ENCODE results near the gene ZBTB12. TPM values are rescaled to one million over a fixed set of nuclear protein-coding genes. Genes with fewer than 3 reads are reported as not detected.

Gene ZBTB12
- total and polyA plus RNA-seq, 10 of the 15 experiments (the other 5 are each of a cell fraction or from before 2014, with no cell fraction given): 0.81 to 4.5 (median 1.7) TPM; not detected in 4

DNA sequence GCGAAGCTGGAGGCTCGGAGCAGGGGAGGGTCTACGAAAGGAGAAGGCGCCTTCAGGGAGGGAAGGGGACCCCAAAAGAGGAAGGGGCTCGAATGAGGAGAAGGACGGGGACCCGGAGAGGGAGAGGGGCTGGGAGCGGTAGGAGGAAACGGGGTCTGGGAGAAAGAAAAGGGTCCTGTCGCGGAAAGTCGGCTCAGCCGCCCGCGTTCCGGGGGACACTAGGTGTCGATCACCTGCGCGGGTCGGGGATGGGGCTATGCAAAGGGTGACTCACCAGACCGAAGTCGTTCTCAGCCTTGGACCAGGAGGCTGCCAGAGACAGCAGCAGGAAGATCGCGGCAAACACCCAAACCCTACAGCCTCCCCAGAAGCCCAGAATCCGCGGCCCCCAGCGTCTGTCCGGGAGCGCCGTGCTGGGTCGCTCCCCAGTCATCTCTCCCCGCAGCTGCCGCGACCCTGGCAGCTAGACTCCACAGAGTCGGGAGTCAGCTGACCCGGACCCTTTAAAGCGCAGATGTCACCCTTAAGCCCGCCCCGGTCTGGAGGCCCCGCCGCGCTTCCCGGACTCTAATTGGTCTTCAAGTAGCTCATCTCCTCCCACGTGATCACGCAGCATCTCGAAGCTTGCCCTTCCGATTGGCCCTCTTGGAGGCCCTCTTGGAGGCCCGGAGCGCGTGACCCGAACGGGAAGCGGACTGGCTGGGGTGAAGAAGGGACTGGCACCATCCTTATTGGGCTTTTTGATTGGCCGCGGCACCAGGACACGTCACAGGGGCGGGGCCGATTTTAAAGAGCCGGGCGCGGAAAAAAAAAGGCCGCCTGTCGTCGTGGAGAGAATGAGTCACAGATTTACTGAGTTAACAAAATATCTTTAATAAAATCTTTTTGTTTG, 39.3 kb downstream of the ZBTB12 start, which contains the start of gene NEU1 (continued):
- TF ChIP-seq ZNF687 (IDR thresholded peaks at IDR 0.05) (peak; percentile 74), CEBPB (IDR thresholded peaks at IDR 0.05; ENCODE audit: borderline replicate concordance in 1 of 2, low read depth in 2 of 2, low read length in 2 of 2) (no peak), SIN3A (IDR thresholded peaks at IDR 0.05; ENCODE audit: low read depth, low read length) (peak; percentile 95), DPF2 (IDR thresholded peaks at IDR 0.05) (0 out of 2 replicates have a peak, but pooled peaks have one; percentile 42), KDM1A (IDR thresholded peaks at IDR 0.05; ENCODE audit: borderline replicate concordance) (no peak), POLR2AphosphoS5 (IDR thresholded peaks at IDR 0.05; ENCODE audit: low read length) (peak; percentile 99), HCFC1 (IDR thresholded peaks at IDR 0.05; ENCODE audit: low read length) (peak; percentile 40), MTA2 (IDR thresholded peaks at IDR 0.05; ENCODE audit: low read depth) (peak; percentile 30; the same call in 1 of the 2 replicates), MYC (IDR thresholded peaks at IDR 0.05; ENCODE audit: insufficient read depth, insufficient read length, insufficient replicate concordance, low read length, severe bottlenecking) (no peak), YY1 (IDR thresholded peaks at IDR 0.05; ENCODE audit: low read depth, low read length) (peak; percentile 38), RAD51 (IDR thresholded peaks at IDR 0.05) (peak; percentile 99), EED (IDR thresholded peaks at IDR 0.05; ENCODE audit: low read depth) (no peak), ATF3 (IDR thresholded peaks at IDR 0.05; ENCODE audit: borderline replicate concordance, extremely low read depth, low read depth, low read length) (peak; percentile 80; the same call in 1 of the 2 replicates), ZNF217 (IDR thresholded peaks at IDR 0.05) (no peak), RELA (IDR thresholded peaks at IDR 0.05; ENCODE audit: borderline replicate concordance, partially characterized antibody) (peak; percentile 56)
- TF ChIP-seq, protein P1, sequence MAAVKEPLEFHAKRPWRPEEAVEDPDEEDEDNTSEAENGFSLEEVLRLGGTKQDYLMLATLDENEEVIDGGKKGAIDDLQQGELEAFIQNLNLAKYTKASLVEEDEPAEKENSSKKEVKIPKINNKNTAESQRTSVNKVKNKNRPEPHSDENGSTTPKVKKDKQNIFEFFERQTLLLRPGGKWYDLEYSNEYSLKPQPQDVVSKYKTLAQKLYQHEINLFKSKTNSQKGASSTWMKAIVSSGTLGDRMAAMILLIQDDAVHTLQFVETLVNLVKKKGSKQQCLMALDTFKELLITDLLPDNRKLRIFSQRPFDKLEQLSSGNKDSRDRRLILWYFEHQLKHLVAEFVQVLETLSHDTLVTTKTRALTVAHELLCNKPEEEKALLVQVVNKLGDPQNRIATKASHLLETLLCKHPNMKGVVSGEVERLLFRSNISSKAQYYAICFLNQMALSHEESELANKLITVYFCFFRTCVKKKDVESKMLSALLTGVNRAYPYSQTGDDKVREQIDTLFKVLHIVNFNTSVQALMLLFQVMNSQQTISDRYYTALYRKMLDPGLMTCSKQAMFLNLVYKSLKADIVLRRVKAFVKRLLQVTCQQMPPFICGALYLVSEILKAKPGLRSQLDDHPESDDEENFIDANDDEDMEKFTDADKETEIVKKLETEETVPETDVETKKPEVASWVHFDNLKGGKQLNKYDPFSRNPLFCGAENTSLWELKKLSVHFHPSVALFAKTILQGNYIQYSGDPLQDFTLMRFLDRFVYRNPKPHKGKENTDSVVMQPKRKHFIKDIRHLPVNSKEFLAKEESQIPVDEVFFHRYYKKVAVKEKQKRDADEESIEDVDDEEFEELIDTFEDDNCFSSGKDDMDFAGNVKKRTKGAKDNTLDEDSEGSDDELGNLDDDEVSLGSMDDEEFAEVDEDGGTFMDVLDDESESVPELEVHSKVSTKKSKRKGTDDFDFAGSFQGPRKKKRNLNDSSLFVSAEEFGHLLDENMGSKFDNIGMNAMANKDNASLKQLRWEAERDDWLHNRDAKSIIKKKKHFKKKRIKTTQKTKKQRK (IDR thresholded peaks at IDR 0.05; ENCODE audit: low read depth, low read length): 0 out of 2 replicates have a peak, but pooled peaks have one; percentile 29
- TF ChIP-seq, protein P2, sequence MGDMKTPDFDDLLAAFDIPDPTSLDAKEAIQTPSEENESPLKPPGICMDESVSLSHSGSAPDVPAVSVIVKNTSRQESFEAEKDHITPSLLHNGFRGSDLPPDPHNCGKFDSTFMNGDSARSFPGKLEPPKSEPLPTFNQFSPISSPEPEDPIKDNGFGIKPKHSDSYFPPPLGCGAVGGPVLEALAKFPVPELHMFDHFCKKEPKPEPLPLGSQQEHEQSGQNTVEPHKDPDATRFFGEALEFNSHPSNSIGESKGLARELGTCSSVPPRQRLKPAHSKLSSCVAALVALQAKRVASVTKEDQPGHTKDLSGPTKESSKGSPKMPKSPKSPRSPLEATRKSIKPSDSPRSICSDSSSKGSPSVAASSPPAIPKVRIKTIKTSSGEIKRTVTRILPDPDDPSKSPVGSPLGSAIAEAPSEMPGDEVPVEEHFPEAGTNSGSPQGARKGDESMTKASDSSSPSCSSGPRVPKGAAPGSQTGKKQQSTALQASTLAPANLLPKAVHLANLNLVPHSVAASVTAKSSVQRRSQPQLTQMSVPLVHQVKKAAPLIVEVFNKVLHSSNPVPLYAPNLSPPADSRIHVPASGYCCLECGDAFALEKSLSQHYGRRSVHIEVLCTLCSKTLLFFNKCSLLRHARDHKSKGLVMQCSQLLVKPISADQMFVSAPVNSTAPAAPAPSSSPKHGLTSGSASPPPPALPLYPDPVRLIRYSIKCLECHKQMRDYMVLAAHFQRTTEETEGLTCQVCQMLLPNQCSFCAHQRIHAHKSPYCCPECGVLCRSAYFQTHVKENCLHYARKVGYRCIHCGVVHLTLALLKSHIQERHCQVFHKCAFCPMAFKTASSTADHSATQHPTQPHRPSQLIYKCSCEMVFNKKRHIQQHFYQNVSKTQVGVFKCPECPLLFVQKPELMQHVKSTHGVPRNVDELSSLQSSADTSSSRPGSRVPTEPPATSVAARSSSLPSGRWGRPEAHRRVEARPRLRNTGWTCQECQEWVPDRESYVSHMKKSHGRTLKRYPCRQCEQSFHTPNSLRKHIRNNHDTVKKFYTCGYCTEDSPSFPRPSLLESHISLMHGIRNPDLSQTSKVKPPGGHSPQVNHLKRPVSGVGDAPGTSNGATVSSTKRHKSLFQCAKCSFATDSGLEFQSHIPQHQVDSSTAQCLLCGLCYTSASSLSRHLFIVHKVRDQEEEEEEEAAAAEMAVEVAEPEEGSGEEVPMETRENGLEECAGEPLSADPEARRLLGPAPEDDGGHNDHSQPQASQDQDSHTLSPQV (IDR thresholded peaks at IDR 0.05): no peak

Measured in GM12878 (cell line).